HG03045 (cell line): ENCODE measurements around the gene RFX4.

Source experiments
- ATAC-seq: cut with Tn5 transposase; IDR thresholded peaks from one replicate; pipeline ENCODE4 v1.9.1; 2021; ENCODE audit warnings: mild to moderate bottlenecking, moderate library complexity; ENCODE audit not compliant: unreplicated experiment

Gene RFX4

GRCh38 chr12:106791531-106791930 lies 208.7 kb downstream of the RFX4 start:
- no peak for ATAC-seq

- ATAC-seq, result no peak
Observed at GRCh38 chr12:106794369-106794768, 211.6 kb downstream of the RFX4 start.

- no peak for ATAC-seq
Observed at GRCh38 chr12:106801167-106801708, 218.4 kb downstream of the RFX4 start.

- no peak for ATAC-seq
Observed at GRCh38 chr12:106801830-106802533, 219.2 kb downstream of the RFX4 start.

GRCh38 chr12:106804668-106805067 lies 221.9 kb downstream of the RFX4 start:
- ATAC-seq, result no peak
